GM12878 (cell line): ENCODE measurements around the gene MYBPC1. TPM values are rescaled to one million over a fixed set of nuclear protein-coding genes. Genes with fewer than 3 reads are reported as not detected.

Experiments used
- ATAC-seq: fragments of 200-7000 bp; cut with Tn5 transposase; 3 replicates; pipeline ENCODE4 v1.9.1; 2020; ENCODE audit warnings: mild to moderate bottlenecking, moderate library complexity
- BruUV-seq: library from RNA; stranded (reverse); fragments of 400-500 nt; replicated peaks from 2 replicates; lab custom pipeline; 2021; lab: Mats Ljungman, UMichigan
- CTCF ChIA-PET: fragments of 300-600 bp; sonication (Branson Sonifier 250); formaldehyde crosslinking; extraction: SDS; loops from one replicate; lab custom pipeline; 2021; ENCODE audit warnings: inconsistent platforms; lab: Yijun Ruan, JAX
- POLR2A ChIA-PET: fragments of 350-600 bp; formaldehyde crosslinking; extraction: SDS; loops from one replicate; lab custom pipeline; 2021; ENCODE audit warnings: inconsistent platforms; lab: Charles Lee
- RAD21 ChIA-PET: fragments of 300-600 bp; sonication (Branson Sonifier 250); formaldehyde crosslinking; loops from one replicate; lab custom pipeline; 2023; ENCODE audit warnings: antibody characterized with exemption; ENCODE audit not compliant: unreplicated experiment; lab: Charles Lee
- SMC1A ChIA-PET: fragments of 300-600 bp; sonication (Branson Sonifier 250); formaldehyde crosslinking; loops from one replicate; lab custom pipeline; 2023; ENCODE audit not compliant: unreplicated experiment, uncharacterized antibody; lab: Charles Lee
- DNase-seq: peaks from one replicate; pipeline ENCODE4 v3.0.0-alpha.2; 2011; ENCODE audit warnings: low read depth, low spot score
- FAIRE-seq: peaks from 3 replicates; lab custom pipeline; 2011; peaks lifted over from hg19 to GRCh38; lab: Jason Lieb, UNC
- H2AFZ ChIP-seq: 2 replicates; pipeline ENCODE4 v1.6.0; 2011; ENCODE audit warnings: low read depth, low read length, control low read depth; ENCODE audit not compliant: control insufficient read depth
- H3K27ac ChIP-seq: 2 replicates; pipeline ENCODE4 v1.5.1; 2011; ENCODE audit warnings: control low read depth; ENCODE audit not compliant: control insufficient read depth, insufficient read depth
- H3K27me3 ChIP-seq, 2 experiments: replicated peaks in 1 of 2; 2 replicates each; pipeline versions ENCODE4 v1.6.0 to v1.6.1; 2011; ENCODE audit warnings: low read length in 1 of 2; ENCODE audit not compliant: control insufficient read depth in 2 of 2, insufficient read depth in 2 of 2
- H3K36me3 ChIP-seq, 2 experiments: 2 replicates each; pipeline ENCODE4 v1.5.1; 2011; ENCODE audit warnings: low read length in 1 of 2; ENCODE audit not compliant: control insufficient read depth in 2 of 2, insufficient read depth in 2 of 2
- H3K4me1 ChIP-seq: 2 replicates; pipeline ENCODE4 v1.6.1; 2011; ENCODE audit warnings: mild to moderate bottlenecking, low read length, moderate library complexity, mixed read lengths; ENCODE audit not compliant: control insufficient read depth, insufficient read depth
- H3K4me2 ChIP-seq: 2 replicates; pipeline ENCODE4 v1.6.0; 2011; ENCODE audit warnings: control low read depth; ENCODE audit not compliant: control insufficient read depth, insufficient read depth
- H3K4me3 ChIP-seq: fragments of 200-600 bp; sonication (generic); 2 replicates; pipeline ENCODE4 v1.5.1; 2016
- H3K79me2 ChIP-seq: 2 replicates; pipeline ENCODE4 v1.6.0; 2011; ENCODE audit warnings: low read length; ENCODE audit not compliant: control insufficient read depth, insufficient read depth
- H3K9ac ChIP-seq: 2 replicates; pipeline ENCODE4 v1.8.0; 2011; ENCODE audit warnings: low read length, control low read depth, mixed read lengths; ENCODE audit not compliant: control insufficient read depth, insufficient read depth
- H3K9me3 ChIP-seq: replicated peaks from 3 replicates; pipeline ENCODE4 v1.5.1; 2011; ENCODE audit warnings: mild to moderate bottlenecking, low read length; ENCODE audit not compliant: control insufficient read depth, insufficient read depth
- H4K20me1 ChIP-seq: 2 replicates; pipeline ENCODE4 v1.6.0; 2011; ENCODE audit not compliant: control insufficient read depth, insufficient read depth
- ASH2L ChIP-seq: fragments of 300-600, 200-600 bp; sonication (generic); IDR thresholded peaks from 2 replicates; pipeline ENCODE4 v1.6.1; 2017; ENCODE audit warnings: low read depth, mild to moderate bottlenecking, borderline replicate concordance
- EP300 ChIP-seq, 2 experiments: fragments of 150-350 bp in 1 of 2; IDR thresholded peaks; 2 replicates each; pipeline ENCODE4 v1.6.1; 2011 to 2012; ENCODE audit warnings: low read depth in 2 of 2, low read length in 2 of 2, borderline replicate concordance in 1 of 2, improper control_type of control experiment in 1 of 2, inconsistent platforms in 1 of 2; ENCODE audit not compliant: control insufficient read depth in 1 of 2
- NR2C1 ChIP-seq: fragments of 450-650 bp; IDR thresholded peaks from 2 replicates; pipeline ENCODE4 v1.6.1; 2017; ENCODE audit warnings: antibody characterized with exemption, mild to moderate bottlenecking, moderate library complexity
- PML ChIP-seq: IDR thresholded peaks from 2 replicates; pipeline ENCODE4 v1.6.1; 2012; ENCODE audit warnings: low read length, inconsistent platforms
- WGBS: methylation state at CpG from one replicate; pipeline ENCODE4 v1.1.6; 2016; ENCODE audit warnings: low lambda C conversion rate; ENCODE audit not compliant: insufficient replicate concordance, insufficient coverage; ENCODE audit errors: missing lambda C conversion rate; 5-methylcytosine and 5-hydroxymethylcytosine counted together
- in situ Hi-C: fragments of 300-500 bp; cut with MboI; formaldehyde crosslinking; loops from 9 replicates; pipeline ENCODE4 v1.14.3; 2018; ENCODE audit warnings: mixed read lengths
- intact Hi-C: fragments of 100-400 bp; cut with micrococcal nuclease; formaldehyde crosslinking; loops from one replicate; pipeline ENCODE4 v1.14.2; 2022; ENCODE audit not compliant: unreplicated experiment
- polyA plus RNA-seq, 11 experiments: library from polyadenylated mRNA; depleted of rRNA in 4 of 11; unstranded in 6 of 11; stranded (reverse) in 5 of 11; fragments of >200 nt; fragmentation: Nextera tagmentation in 4 of 11; fragmentation: Illumina TruSeq in 1 of 11; extraction: Ambion mirVana in 4 of 11; extraction: Trizol in 1 of 11; gene quantifications; 1 replicate in 1 of 11; 2 replicates in 10 of 11; pipeline versions ENCODE4 v1.2.1 to v1.2.3, GENCODE V29; 2011 to 2016; ENCODE audit warnings: inconsistent platforms in 2 of 11, missing spikeins in 2 of 11, low read depth in 1 of 11
- total RNA-seq, 4 experiments: library from RNA; depleted of rRNA in 3 of 4; stranded (reverse); fragments of >200 nt in 3 of 4; fragmentation: Illumina TruSeq in 1 of 4; extraction: Trizol in 1 of 4; gene quantifications; 2 replicates each; pipeline versions ENCODE4 v1.2.1 to v1.2.3, GENCODE V29; 2013 to 2021

Gene MYBPC1
- total and polyA plus RNA-seq, 10 of the 15 experiments (the other 5 are each of a cell fraction or from before 2014, with no cell fraction given) = not detected

GRCh38 chr12:101634724-101635123 is 40.0 kb downstream of the MYBPC1 start (continued):
- TF ChIP-seq PML = peak; percentile 67; the same call in 1 of the 2 replicates

- Histone ChIP-seq H3K9ac (no peak overlapping the region), H3K27ac (no peak overlapping the region), H3K4me1 (peaks cover 16% of the 10 kb centered on the region), H3K4me2 (no peak overlapping the region), H3K9me3 (no peaks in the 10 kb centered on the region; the same call in 2 of the 3 replicates), H3K36me3 (no peaks in the 10 kb centered on the region), H2AFZ (no peak overlapping the region), H3K4me3 (no peak overlapping the region), H4K20me1 (no peaks in the 10 kb centered on the region), H3K27me3 (no peaks in the 10 kb centered on the region)
- RAD21 ChIA-PET = interaction anchor here (0.6 kb wide), 1 partner anchor 70 kb away, joined by 3 read pairs; no protein-coding TSS in a partner anchor
- no peak for DNase-seq
- no TSS peak for BruUV-seq
- CTCF ChIA-PET = no interaction called here
- SMC1A ChIA-PET = no interaction called here
- in situ Hi-C loops = no loop called here
- 64% methylated on average over 3 of the region's 3 CpGs for WGBS
- intact Hi-C loops = no loop called here
- TF ChIP-seq EP300 (IDR thresholded peaks at IDR 0.05; ENCODE audit: borderline replicate concordance in 1 of 2, control insufficient read depth in 1 of 2, low read depth in 2 of 2, low read length in 2 of 2) (no peak), NR2C1 (no peak), ASH2L (no peak)
- TF ChIP-seq, all 136 proteins: peak for 0
- FAIRE-seq = no peak
- H3K79me2 ChIP-seq = no peaks in the 10 kb centered on the region
- no peak for ATAC-seq
- POLR2A ChIA-PET = no interaction called here
Observed at GRCh38 chr12:101637936-101638335, 43.2 kb downstream of the MYBPC1 start.
